Renal cortex interstitium (tissue), 15 donors: ENCODE results near the gene H2AZ1. TPM values are rescaled to one million over a fixed set of nuclear protein-coding genes. Genes with fewer than 3 reads are reported as not detected.
A peak's percentile ranks its signal among the peaks of the same experiment; 100 is the strongest.

Experiments
- DNase-seq, 11 donors: peaks; one replicate each; pipeline ENCODE4 v3.0.0-alpha.2; 2013; ENCODE audit warnings: low read depth in 9 of 11, low spot score in 4 of 11; ENCODE audit errors: extremely low read depth in 1 of 11
- long read RNA-seq, 16 experiments: transcript quantifications; one replicate each; lab custom pipeline, GENCODE V29; 2026
- polyA plus RNA-seq, 3 donors: library from polyadenylated mRNA; unstranded; fragments of 120-200 nt; gene quantifications; one replicate each; pipeline ENCODE4 v1.2.1, GENCODE V29; 2013; ENCODE audit not compliant: insufficient read length in 3 of 3

H2AZ1 gene
- polyA plus RNA-seq = 100 to 1,000 TPM; 294 to 450 (median 443) TPM
- long read RNA-seq, donor 1, transcript H2AFZ-203 (4 exons, 1,254 nt) = minor isoform, 6 of 247 reads
- long read RNA-seq, donor 1, transcript H2AFZ-201 (5 exons, 979 nt) = major isoform, 201 of 247 reads
- long read RNA-seq, donor 1, partial matches to known transcripts = 14 of 247 reads
- long read RNA-seq, donor 1, other reads (novel, unspliced or antisense) = 23 of 247 reads
- long read RNA-seq, donor 2, transcript H2AFZ-201 (5 exons, 979 nt) = major isoform, 217 of 248 reads
- long read RNA-seq, donor 2, partial matches to known transcripts = 7 of 248 reads
- long read RNA-seq, donor 2, other reads (novel, unspliced or antisense) = 21 of 248 reads
- long read RNA-seq, donor 3, transcript H2AFZ-201 (5 exons, 979 nt) = major isoform, 307 of 396 reads
- long read RNA-seq, donor 3, transcript H2AFZ-203 (4 exons, 1,254 nt) = minor isoform, 14 of 396 reads
- long read RNA-seq, donor 3, partial matches to known transcripts = 40 of 396 reads
- long read RNA-seq, donor 3, other reads (novel, unspliced or antisense) = 34 of 396 reads
- long read RNA-seq, donor 4, transcript H2AFZ-201 (5 exons, 979 nt) = major isoform, 201 of 222 reads
- long read RNA-seq, donor 4, partial matches to known transcripts = 0 of 222 reads
- long read RNA-seq, donor 4, other reads (novel, unspliced or antisense) = 16 of 222 reads
- long read RNA-seq, donor 5 = 0 reads
- long read RNA-seq, donor 6, transcript H2AFZ-204 (2 exons, 1,843 nt) = minor isoform, 6 of 283 reads
- long read RNA-seq, donor 6, transcript H2AFZ-201 (5 exons, 979 nt) = major isoform, 226 of 283 reads
- long read RNA-seq, donor 6, transcript H2AFZ-203 (4 exons, 1,254 nt) = minor isoform, 10 of 283 reads
- long read RNA-seq, donor 6, partial matches to known transcripts = 22 of 283 reads
- long read RNA-seq, donor 6, other reads (novel, unspliced or antisense) = 18 of 283 reads
- long read RNA-seq, donor 7, transcript H2AFZ-201 (5 exons, 979 nt) = major isoform, 367 of 425 reads
- long read RNA-seq, donor 7, transcript H2AFZ-203 (4 exons, 1,254 nt) = minor isoform, 15 of 425 reads
- long read RNA-seq, donor 7, partial matches to known transcripts = 14 of 425 reads
- long read RNA-seq, donor 7, other reads (novel, unspliced or antisense) = 27 of 425 reads
- long read RNA-seq, donor 8 = 0 reads
- long read RNA-seq, donor 9, transcript H2AFZ-203 (4 exons, 1,254 nt) = minor isoform, 8 of 227 reads
- long read RNA-seq, donor 9, transcript H2AFZ-201 (5 exons, 979 nt) = major isoform, 196 of 227 reads
- long read RNA-seq, donor 9, partial matches to known transcripts = 5 of 227 reads
- long read RNA-seq, donor 9, other reads (novel, unspliced or antisense) = 17 of 227 reads
- long read RNA-seq, donor 10, transcript H2AFZ-203 (4 exons, 1,254 nt) = minor isoform, 12 of 384 reads
- long read RNA-seq, donor 10, transcript H2AFZ-201 (5 exons, 979 nt) = major isoform, 300 of 384 reads
- long read RNA-seq, donor 10, partial matches to known transcripts = 37 of 384 reads
- long read RNA-seq, donor 10, other reads (novel, unspliced or antisense) = 34 of 384 reads
- long read RNA-seq, donor 11, transcript H2AFZ-203 (4 exons, 1,254 nt) = minor isoform, 6 of 156 reads
- long read RNA-seq, donor 11, transcript H2AFZ-201 (5 exons, 979 nt) = major isoform, 132 of 156 reads
- long read RNA-seq, donor 11, partial matches to known transcripts = 0 of 156 reads
- long read RNA-seq, donor 11, other reads (novel, unspliced or antisense) = 15 of 156 reads
- long read RNA-seq, donor 12, transcript H2AFZ-201 (5 exons, 979 nt) = major isoform, 105 of 124 reads
- long read RNA-seq, donor 12, transcript H2AFZ-203 (4 exons, 1,254 nt) = minor isoform, 5 of 124 reads
- long read RNA-seq, donor 12, partial matches to known transcripts = 6 of 124 reads
- long read RNA-seq, donor 12, other reads (novel, unspliced or antisense) = 5 of 124 reads
- long read RNA-seq, donor 13 = 0 reads
- long read RNA-seq, donor 14, transcript H2AFZ-203 (4 exons, 1,254 nt) = minor isoform, 16 of 287 reads
- long read RNA-seq, donor 14, transcript H2AFZ-201 (5 exons, 979 nt) = major isoform, 231 of 287 reads
- long read RNA-seq, donor 14, partial matches to known transcripts = 0 of 287 reads
- long read RNA-seq, donor 14, other reads (novel, unspliced or antisense) = 37 of 287 reads
- long read RNA-seq, donor 15, transcript H2AFZ-203 (4 exons, 1,254 nt) = minor isoform, 6 of 131 reads
- long read RNA-seq, donor 15, transcript H2AFZ-201 (5 exons, 979 nt) = major isoform, 125 of 131 reads
- long read RNA-seq, donor 15, partial matches to known transcripts = 0 of 131 reads
- long read RNA-seq, donor 15, other reads (novel, unspliced or antisense) = 0 of 131 reads
- long read RNA-seq, donor 16, transcript H2AFZ-201 (5 exons, 979 nt) = major isoform, 582 of 689 reads
- long read RNA-seq, donor 16, transcript H2AFZ-203 (4 exons, 1,254 nt) = minor isoform, 13 of 689 reads
- long read RNA-seq, donor 16, partial matches to known transcripts = 20 of 689 reads
- long read RNA-seq, donor 16, other reads (novel, unspliced or antisense) = 70 of 689 reads

- DNase-seq = peak; percentile 93 to 100 (median 98)
Measured at GRCh38 chr4:99949999-99950912, at the start of gene H2AZ1. Gene H2AZ1 (minus strand): TSS chr4:99950275. CDS start chr4:99950170, 105 bp downstream.

DNA sequence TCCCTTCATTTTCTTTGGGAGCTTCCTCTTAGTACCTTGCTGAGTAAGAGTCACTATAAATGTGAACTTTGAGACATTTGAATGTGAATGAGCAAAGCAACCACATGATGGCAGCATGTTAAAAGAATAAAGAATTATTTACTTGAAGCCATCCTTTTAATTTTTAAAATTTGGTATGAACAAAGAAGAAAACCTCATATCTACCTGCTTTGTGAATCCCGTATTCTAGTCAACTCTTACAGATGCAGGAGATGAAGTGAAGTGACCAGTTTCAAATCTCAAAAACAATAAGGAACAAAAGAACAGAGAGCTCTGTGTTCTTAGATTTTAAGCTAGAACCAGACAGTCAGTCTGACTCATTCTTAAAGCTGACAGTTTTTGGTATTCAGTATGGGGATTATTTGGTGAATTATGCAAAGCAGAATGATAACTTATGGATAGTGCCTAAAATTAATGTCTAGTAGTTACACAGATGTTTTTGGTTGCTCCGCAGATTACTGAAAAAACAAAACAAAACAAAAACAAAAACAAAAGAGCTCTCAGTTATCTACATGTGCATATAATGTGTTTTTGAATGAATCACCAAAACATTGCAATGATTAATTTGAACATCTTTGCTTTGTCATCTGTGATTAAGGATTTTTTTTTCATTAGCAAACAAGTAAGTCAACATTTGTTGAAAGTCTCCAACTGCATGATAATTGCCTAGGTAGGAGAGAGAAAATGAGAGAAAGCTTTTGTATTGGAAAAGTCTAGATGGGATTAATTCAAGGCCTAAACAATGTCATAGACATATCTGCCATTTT lies 48.2 kb upstream of the H2AZ1 start:
- DNase-seq = peak in 2 of 11 donors; percentile 11 to 15

GRCh38 chr4:99991741-99992140 lies 41.7 kb upstream of the H2AZ1 start:
- DNase-seq = no peak

DNA sequence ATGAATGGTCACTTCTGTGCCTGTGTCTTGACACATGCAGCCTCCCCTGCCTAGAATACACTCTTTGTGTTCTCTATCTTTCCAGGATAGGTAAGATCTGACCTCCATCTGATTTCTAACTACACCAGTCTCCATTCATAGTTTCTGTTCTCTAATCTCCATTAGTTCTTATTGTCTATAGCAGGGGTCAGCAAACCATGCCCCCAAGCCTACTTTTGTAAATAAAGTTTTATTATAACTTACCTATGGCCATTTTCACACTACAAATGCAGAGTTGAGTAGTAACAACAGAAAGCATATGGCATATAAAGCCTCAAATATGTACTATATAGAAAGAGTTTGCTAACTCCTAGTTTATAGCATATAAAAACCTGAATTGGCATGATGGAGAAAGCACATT lies 37.6 kb upstream of the H2AZ1 start:
- no peak for DNase-seq

DNA sequence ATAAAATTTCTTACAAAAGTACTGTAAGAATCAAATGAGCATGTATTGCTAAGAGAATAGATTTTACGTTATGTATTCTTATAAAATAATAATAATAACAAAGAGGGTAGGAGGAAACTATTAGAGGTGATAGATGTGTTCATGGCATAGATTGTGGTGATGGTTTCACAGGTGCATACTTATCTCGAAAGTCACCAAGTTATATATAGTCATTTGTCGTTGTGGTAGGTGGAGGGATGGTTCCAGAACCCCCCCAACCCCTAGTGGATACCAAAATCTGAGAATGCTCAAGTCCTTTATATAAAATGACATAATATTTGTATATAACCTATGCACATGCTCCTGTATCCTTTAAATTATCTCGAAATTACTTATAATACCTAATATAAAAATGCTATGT lies 36.7 kb upstream of the H2AZ1 start:
- no peak for DNase-seq

- no peak for DNase-seq
Measured at GRCh38 chr4:99983289-99983943, 33.3 kb upstream of the H2AZ1 start.

GRCh38 chr4:99979872-99980271 lies 29.8 kb upstream of the H2AZ1 start:
- DNase-seq = no peak

DNA sequence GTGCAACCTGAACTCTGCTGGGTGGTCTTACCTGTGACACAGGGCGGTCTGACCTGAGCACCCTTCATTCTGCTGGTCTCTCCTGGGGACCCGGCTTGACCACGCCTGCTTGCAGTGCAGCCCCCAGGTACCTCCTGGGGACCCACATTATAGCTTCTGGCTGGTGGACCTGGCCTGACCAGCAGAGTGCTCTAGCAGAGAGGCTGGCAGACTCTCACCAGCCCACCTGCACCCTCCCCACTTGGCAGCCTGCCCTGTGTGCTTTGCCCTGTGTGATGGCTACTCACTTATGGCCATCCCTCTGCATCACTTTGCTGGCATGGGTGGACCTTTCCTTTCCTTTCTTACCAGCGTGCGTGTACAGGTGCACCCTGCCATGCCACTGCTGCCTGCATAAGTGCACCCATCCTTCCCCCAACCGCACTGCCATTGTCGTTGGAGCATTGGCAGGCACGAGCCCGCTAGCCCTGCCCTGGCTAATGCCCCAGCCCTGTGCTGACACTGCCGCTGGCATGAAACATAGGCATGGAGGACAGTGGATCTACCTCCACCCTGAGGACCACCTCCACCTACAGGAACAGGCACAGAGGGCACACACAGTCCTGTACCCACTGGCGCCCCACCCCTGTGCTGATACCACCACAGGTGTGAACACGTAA lies 21.5 kb upstream of the H2AZ1 start:
- DNase-seq = no peak

DNA sequence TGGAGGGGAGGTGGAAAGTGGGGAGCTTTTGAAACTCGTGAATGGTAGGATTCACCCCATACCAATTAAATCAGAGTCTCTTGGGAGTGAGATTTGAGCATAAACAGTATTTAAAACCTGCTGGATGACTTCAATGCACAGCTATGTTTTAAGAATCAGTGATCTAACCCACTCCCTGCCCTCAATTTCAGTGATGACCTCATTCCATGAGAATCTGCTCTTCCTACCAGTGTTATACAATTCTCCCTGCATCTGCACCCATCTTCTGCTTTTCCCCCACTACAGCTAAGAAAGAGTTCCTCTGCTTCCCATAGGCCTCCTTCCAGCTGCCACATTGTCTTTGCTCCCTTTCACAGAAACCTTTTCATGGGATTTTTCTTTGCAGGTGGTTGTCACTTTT lies 18.3 kb upstream of the H2AZ1 start:
- no peak for DNase-seq

DNA sequence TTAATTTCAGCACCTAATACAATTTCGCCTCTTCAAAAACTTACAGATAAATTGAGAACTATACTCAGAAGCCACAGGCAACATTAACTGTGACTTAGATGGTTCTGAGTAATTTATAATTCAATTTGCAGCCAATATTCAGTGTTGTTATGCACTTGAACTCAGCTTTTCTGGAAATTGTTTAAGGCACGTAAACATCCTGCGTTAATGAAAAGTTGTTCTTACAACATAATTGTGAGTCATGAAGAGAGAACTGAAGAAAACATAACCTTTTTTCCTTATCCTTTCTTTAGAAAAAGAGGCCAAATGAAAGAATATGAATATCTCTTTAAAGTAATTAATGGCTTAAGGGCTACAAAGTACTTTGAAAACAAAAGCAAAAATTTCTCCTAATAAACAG lies 16.6 kb upstream of the H2AZ1 start:
- DNase-seq = no peak

DNA sequence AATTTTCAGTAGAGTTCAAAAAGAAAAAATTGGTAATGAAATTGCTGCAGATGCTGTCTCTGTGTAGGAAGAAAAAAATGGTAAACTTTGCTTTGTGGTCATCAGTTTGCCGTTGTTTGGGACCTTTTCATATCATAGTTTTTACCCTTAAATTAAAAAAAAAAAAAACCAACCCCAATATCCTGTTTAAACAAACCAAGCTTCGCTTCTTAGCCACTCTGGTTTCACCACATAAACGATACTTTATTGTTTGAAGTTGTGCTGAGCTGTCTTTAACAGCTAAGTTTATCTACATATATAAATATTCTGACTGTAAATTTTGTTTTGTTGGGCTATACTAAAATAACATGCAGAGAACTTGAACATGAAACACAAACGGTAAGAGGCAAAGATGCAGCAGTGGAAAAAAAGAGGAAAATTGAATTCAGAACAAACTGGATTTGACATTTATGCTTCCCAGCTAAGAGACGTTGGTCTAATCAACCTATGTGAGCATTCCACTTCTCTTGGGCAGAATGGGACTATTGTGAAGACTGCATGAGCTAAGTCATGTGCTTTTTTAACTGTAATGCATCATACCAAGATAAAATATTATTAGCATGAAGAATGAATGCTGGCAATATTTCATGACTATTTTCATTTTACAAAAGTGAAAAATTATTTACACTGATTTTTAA lies 15.7 kb upstream of the H2AZ1 start:
- DNase-seq = no peak

- DNase-seq = no peak
Measured at GRCh38 chr4:99965173-99965572, 15.1 kb upstream of the H2AZ1 start.

- no peak for DNase-seq
Measured at GRCh38 chr4:99961711-99962110, 11.6 kb upstream of the H2AZ1 start.
